NCI-H82 (cell line): ENCODE results near the gene STX8.

ENCODE experiments used
- DNase-seq: peaks from one replicate; lab custom pipeline; 2025; lab: John Stamatoyannopoulos, UW

STX8 gene

DNA sequence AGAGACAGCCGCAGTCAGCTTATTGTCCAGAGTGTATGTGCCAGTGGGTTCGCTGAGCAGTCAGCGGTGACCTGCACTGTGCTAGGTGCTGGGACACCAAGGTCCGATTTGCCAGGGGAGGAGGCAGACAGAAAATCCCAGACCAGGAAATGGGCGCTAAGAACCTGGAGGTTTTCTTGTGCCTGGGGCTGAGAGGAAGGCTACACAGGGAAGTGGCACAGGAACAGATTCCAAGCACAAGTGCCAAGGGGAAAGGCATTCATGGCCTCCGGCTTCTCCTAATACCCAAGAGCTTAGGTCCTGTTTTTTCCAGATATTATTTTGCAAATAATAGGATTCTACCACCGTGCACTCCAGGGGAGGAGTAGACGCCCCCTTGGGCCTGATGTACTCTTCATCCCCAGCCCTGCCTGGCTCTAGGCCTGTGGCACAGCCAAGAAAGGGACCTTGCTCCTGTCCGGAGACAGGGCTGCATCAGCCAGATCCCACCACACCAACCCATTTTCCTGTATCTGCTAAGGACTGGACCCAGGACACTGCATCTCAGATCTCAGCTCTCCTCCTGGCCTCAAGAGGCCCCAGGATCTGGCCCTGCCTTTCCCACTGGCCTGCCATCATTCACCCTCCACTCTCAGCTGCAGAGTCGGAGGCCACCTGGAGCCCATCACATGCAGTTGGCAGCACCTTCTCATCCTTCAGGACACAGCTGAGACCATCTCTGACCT is 367.1 kb downstream of the STX8 start:
- no peak for DNase-seq

DNA sequence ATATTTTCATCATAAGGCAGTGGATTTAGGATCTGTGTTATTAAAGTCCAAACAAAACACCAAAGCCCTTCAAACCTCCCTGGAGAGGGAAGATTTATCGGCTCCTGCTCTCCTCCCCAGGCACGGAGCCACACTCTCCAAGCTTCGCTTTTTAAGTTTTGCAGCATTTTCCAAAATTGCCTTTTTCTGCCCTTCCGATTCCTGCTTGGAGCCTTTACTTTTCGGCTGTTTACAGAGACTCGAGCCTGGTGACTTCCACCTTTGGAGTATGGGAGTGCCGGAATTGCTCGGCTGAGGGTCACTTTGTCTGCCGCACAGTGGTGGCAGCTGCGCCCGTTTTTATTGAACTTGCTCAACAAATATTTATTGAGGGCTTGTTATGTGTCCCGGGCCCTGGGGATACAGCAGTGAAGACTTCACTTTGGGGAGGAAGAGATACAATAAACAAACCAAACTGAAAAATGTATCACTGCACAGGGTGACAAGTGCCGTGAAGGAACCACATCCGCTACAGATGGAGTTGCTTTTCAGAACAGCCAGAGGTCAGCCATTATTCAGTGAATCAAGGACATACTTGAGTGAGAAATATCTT is 368.8 kb downstream of the STX8 start:
- no peak for DNase-seq

DNA sequence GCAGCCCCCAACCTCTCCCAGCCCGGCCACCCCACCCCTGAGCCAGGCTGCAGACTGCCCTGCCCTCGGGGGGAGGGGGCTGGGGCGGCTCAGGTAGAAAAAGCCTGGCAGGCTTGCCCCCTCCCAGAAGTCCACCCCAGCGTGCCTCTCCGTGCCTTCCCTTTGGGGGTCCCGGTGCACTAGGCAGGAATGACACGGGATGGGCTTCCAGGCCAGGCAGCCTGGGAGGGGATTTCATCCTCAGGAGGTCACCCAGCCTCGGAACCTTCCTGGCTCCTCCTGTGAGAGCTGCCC is 369.3 kb downstream of the STX8 start:
- no peak for DNase-seq

GRCh38 chr17:9205520-9206409 is 369.9 kb downstream of the STX8 start:
- DNase-seq = peak; percentile 81

- DNase-seq = no peak
Observed at GRCh38 chr17:9204637-9205329, 370.8 kb downstream of the STX8 start.

DNA sequence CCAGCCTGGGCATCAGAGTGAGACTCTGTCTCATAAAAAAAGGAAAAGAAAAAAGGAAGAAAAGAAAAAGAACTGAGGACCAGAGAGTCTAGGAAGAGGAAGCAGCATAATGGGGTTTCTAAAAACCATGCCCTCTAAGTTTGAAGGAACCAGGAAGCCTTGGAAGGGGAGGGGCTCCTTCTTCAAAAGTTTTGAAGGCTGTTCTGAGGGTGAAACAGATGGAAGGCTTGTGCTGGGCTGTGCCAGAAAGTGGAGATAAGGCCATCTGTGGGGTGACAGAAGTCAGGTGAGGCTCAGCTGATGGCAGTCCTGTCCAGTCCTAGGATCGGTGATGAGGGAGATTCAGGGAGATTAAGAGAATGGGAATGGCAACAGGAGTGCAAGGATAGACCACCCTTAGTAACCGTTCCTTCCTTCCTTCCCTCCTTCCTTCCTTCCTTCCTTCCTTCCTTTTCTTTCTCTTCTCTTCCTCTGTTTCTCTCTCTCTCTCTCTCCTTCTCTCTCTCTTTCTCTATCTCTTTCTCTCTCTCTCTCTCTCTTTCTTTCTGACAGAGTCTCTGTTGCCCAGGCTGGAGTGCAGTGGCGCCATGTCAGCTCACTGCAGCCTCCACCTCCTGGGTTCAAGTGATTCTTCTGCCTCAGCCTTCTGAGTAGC is 371.7 kb downstream of the STX8 start:
- DNase-seq = peak; percentile 22

DNA sequence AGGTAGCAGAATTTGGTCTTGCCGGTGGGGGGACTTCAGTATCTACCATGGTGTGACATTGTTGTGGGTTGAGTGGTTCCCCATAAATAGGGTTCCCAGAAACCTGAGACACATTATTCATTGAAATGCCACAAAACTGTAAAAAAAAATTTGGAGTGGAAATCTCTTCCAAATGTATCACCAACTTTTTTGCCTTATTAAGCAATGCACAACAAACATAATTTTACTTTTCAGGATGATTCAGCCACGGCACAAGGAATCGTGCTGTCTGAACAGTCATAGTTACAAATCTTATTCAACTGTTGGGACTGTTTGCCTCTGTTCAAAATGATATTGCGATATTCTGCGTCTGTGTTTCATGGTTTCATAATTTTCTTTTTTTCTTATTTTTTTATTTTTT is 373.1 kb downstream of the STX8 start:
- DNase-seq = no peak

DNA sequence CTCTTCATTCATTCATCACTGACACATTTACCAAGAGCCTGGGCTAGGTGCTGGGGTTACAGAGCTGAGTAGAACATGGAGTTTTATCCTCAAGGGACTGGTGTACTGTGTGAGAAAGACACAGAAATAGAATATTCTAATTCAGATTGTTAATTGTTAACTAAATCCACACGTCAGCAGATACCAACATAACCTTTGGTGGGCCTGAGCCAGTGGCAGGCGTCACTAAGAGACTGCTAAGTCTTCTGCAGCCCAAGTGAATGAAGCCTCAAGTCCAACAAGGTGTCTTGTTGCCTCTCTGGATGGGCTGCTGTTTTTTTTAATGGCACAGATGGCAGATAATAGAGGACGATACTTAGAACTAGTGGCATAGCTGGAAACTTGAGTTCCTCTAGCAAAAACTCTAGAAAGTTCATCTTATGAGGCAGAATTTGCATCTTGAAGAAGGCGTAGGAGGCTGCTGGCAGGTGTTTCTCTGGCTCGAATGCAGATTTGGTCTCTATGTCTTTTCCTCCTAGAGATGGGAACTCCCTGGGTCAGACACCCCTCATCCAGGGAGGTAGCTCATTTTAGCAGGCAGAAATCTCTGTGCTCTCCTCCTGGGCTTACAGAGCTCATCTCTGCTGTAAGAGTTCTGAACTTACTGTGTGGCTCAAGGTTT is 374.8 kb downstream of the STX8 start:
- DNase-seq = no peak
